Measurements from ENCODE around the gene GLOD4.

DNA sequence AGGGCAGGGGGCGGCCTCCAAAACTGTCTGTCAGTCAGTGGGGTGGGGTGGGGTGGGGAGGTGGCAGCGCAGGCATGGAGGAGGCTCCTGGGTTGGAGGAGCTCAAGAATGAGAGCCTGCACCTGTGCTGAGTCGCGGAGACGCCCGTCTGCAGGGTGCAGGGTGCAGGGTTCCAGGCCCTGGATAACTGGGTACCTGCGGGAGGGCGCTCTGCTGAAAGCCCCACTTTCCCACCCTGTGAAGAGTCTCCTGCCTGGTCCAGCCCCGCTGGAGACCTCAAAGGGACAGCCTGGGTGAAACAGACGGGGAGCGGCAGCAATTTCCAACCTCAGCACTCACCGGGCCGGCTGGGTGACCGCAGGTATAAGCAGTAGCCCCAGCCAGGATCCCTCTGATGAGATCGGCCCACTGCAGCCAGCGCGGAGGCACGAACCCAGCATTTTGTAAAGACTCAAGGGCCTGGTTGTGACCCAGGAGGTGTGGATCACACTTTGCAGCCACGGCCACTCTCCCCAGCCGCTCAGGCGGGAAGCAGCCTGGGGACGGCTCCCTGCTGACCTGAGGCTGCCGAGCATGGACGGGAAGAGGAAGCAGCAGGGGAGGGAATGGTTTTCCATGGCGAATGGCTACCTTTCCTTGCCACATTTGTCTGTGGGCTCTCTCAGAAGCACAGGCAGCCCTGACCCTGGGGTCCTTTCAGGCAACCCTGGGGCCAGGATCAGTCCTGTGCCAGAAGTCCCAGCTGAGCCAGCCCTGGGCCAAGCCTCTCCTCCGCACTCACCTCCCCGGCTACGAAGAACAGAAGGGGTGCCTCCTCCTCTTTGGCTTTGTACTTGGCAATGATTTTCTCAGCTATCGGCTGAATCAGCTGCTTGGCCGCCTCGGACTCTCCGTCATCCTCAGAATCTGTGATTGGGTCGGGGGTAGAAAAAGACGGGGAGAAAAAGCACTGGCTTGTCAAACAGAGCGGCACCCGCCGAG, 21.1 kb upstream of the GLOD4 start:
- TF ChIP-seq, protein P1, sequence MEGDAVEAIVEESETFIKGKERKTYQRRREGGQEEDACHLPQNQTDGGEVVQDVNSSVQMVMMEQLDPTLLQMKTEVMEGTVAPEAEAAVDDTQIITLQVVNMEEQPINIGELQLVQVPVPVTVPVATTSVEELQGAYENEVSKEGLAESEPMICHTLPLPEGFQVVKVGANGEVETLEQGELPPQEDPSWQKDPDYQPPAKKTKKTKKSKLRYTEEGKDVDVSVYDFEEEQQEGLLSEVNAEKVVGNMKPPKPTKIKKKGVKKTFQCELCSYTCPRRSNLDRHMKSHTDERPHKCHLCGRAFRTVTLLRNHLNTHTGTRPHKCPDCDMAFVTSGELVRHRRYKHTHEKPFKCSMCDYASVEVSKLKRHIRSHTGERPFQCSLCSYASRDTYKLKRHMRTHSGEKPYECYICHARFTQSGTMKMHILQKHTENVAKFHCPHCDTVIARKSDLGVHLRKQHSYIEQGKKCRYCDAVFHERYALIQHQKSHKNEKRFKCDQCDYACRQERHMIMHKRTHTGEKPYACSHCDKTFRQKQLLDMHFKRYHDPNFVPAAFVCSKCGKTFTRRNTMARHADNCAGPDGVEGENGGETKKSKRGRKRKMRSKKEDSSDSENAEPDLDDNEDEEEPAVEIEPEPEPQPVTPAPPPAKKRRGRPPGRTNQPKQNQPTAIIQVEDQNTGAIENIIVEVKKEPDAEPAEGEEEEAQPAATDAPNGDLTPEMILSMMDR (IDR thresholded peaks at IDR 0.05; ENCODE audit: insufficient read depth, low read length), result no peak
- TF ChIP-seq POLR2AphosphoS5 (IDR thresholded peaks at IDR 0.05; ENCODE audit: low read depth), result no peak
- no peak for TF ChIP-seq GABPA (IDR thresholded peaks at IDR 0.05; ENCODE audit: low read depth)
- TF ChIP-seq, protein P2, sequence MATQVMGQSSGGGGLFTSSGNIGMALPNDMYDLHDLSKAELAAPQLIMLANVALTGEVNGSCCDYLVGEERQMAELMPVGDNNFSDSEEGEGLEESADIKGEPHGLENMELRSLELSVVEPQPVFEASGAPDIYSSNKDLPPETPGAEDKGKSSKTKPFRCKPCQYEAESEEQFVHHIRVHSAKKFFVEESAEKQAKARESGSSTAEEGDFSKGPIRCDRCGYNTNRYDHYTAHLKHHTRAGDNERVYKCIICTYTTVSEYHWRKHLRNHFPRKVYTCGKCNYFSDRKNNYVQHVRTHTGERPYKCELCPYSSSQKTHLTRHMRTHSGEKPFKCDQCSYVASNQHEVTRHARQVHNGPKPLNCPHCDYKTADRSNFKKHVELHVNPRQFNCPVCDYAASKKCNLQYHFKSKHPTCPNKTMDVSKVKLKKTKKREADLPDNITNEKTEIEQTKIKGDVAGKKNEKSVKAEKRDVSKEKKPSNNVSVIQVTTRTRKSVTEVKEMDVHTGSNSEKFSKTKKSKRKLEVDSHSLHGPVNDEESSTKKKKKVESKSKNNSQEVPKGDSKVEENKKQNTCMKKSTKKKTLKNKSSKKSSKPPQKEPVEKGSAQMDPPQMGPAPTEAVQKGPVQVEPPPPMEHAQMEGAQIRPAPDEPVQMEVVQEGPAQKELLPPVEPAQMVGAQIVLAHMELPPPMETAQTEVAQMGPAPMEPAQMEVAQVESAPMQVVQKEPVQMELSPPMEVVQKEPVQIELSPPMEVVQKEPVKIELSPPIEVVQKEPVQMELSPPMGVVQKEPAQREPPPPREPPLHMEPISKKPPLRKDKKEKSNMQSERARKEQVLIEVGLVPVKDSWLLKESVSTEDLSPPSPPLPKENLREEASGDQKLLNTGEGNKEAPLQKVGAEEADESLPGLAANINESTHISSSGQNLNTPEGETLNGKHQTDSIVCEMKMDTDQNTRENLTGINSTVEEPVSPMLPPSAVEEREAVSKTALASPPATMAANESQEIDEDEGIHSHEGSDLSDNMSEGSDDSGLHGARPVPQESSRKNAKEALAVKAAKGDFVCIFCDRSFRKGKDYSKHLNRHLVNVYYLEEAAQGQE (IDR thresholded peaks at IDR 0.05; ENCODE audit: insufficient replicate concordance, low read depth), result no peak
- TF ChIP-seq SPI1 (IDR thresholded peaks at IDR 0.05; ENCODE audit: borderline replicate concordance, low read depth), result no peak
